ENCODE results near the gene ARHGAP26.
A peak's percentile ranks its signal among the peaks of the same experiment; 100 is the strongest.

ARHGAP26 gene

GRCh38 chr5:142833517-142834449, 63.6 kb downstream of the ARHGAP26 start:
- no peak for DNase-seq

GRCh38 chr5:142834504-142834903, 64.3 kb downstream of the ARHGAP26 start:
- no peak for DNase-seq

- DNase-seq, result no peak
Measured at GRCh38 chr5:142835540-142835939, 65.4 kb downstream of the ARHGAP26 start.

- DNase-seq, result no peak
Measured at GRCh38 chr5:142836048-142836447, 65.9 kb downstream of the ARHGAP26 start.

GRCh38 chr5:142837081-142837725, 67.0 kb downstream of the ARHGAP26 start:
- no peak for DNase-seq

- no peak for DNase-seq
Measured at GRCh38 chr5:142838845-142839244, 68.7 kb downstream of the ARHGAP26 start.

- no peak for DNase-seq
Measured at GRCh38 chr5:142839711-142840346, 69.7 kb downstream of the ARHGAP26 start.

- DNase-seq, result no peak
Measured at GRCh38 chr5:142840575-142840974, 70.4 kb downstream of the ARHGAP26 start.

GRCh38 chr5:142841511-142842265, 71.5 kb downstream of the ARHGAP26 start:
- DNase-seq, result no peak

- DNase-seq, result no peak
Measured at GRCh38 chr5:142842994-142843905, 73.1 kb downstream of the ARHGAP26 start.

GRCh38 chr5:142844866-142845265, 74.7 kb downstream of the ARHGAP26 start:
- no peak for DNase-seq

- peak in 1 of 6 experiments; percentile 26 for DNase-seq
Measured at GRCh38 chr5:142845402-142845921, 75.3 kb downstream of the ARHGAP26 start.

- DNase-seq, result no peak
Measured at GRCh38 chr5:142845954-142846398, 75.8 kb downstream of the ARHGAP26 start.

GRCh38 chr5:142846406-142846805, 76.2 kb downstream of the ARHGAP26 start:
- DNase-seq, result no peak

- no peak for DNase-seq
Measured at GRCh38 chr5:142847898-142848790, 78.0 kb downstream of the ARHGAP26 start.

GRCh38 chr5:142849466-142849865, 79.3 kb downstream of the ARHGAP26 start:
- no peak for DNase-seq

GRCh38 chr5:142849880-142850279, 79.7 kb downstream of the ARHGAP26 start:
- DNase-seq, result no peak

GRCh38 chr5:142851731-142852130, 81.6 kb downstream of the ARHGAP26 start:
- DNase-seq, result no peak

- no peak for DNase-seq
Measured at GRCh38 chr5:142852416-142853198, 82.4 kb downstream of the ARHGAP26 start.

All from stimulated activated naive CD4-positive, alpha-beta T cell (primary cell).